Measurements from ENCODE around the gene WSCD2. TPM values are rescaled to one million over a fixed set of nuclear protein-coding genes. Genes with fewer than 3 reads are reported as not detected.

Gene WSCD2
- total and polyA plus RNA-seq, 3 donors from 2014 or later: 0.50 to 1.7 (median 0.94) TPM

GRCh38 chr12:108238474-108238873 is 109.4 kb downstream of the WSCD2 start:
- 90 to 95% methylated on average over 3 of the region's 3 CpGs for WGBS, 2 donors
- TF ChIP-seq, protein P1, sequence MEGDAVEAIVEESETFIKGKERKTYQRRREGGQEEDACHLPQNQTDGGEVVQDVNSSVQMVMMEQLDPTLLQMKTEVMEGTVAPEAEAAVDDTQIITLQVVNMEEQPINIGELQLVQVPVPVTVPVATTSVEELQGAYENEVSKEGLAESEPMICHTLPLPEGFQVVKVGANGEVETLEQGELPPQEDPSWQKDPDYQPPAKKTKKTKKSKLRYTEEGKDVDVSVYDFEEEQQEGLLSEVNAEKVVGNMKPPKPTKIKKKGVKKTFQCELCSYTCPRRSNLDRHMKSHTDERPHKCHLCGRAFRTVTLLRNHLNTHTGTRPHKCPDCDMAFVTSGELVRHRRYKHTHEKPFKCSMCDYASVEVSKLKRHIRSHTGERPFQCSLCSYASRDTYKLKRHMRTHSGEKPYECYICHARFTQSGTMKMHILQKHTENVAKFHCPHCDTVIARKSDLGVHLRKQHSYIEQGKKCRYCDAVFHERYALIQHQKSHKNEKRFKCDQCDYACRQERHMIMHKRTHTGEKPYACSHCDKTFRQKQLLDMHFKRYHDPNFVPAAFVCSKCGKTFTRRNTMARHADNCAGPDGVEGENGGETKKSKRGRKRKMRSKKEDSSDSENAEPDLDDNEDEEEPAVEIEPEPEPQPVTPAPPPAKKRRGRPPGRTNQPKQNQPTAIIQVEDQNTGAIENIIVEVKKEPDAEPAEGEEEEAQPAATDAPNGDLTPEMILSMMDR (IDR thresholded peaks at IDR 0.05): no peak
- no peak for TF ChIP-seq POLR2A (IDR thresholded peaks at IDR 0.05)
- Histone ChIP-seq H3K27ac (no peak overlapping the region), H3K4me3 (no peak overlapping the region), H3K9me3 (no peaks in the 10 kb centered on the region), H3K4me1 (no peaks in the 10 kb centered on the region), H3K27me3 (no peaks in the 10 kb centered on the region), H3K36me3 (ENCODE audit: low read depth, missing control alignments) (no peaks in the 10 kb centered on the region)
- no peak for DNase-seq
- intact Hi-C loops (cut with DNase I; ENCODE audit: low total_unique reads): no loop called here

DNA sequence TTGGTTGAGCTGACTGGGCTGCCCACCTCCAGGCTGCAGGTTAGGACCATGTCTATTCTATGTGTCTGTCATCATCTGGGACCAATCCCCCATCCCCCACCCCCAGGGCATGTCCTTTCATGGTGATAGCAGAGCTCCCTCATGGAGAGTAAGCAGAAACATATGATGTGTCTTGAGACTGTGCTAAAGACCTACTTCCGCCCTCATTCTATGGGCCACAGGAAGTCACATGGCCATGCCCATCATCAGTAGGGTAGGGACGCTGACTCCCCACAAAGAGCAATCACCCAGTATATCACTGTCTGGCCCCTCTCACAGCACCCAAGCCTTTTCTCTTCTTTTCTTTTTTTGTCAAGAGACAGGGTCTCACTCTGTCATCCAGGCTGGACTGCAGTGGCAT is 110.3 kb downstream of the WSCD2 start:
- WGBS, 2 donors: 87 to 90% methylated on average over 2 of the region's 2 CpGs

GRCh38 chr12:108240027-108240785 is 111.1 kb downstream of the WSCD2 start:
- Histone ChIP-seq H3K27ac (no peak overlapping the region), H3K27me3 (no peaks in the 10 kb centered on the region), H3K4me3 (peak overlapping the region; percentile 40 to 51), H3K9me3 (no peaks in the 10 kb centered on the region), H3K36me3 (ENCODE audit: low read depth, missing control alignments) (no peaks in the 10 kb centered on the region), H3K4me1 (no peaks in the 10 kb centered on the region)
- intact Hi-C loops (cut with DNase I; ENCODE audit: low total_unique reads): no loop called here
- TF ChIP-seq, protein P1 (IDR thresholded peaks at IDR 0.05): no peak
- TF ChIP-seq POLR2A (IDR thresholded peaks at IDR 0.05): no peak
- peak; percentile 61 for DNase-seq
- WGBS, 2 donors: 35 to 66% methylated on average over 8 to 32 of the region's 34 CpGs

More for the DNA sequence above, 110.3 kb downstream of the WSCD2 start:
- H3K27ac ChIP-seq: no peak overlapping the region
- TF ChIP-seq, protein P1 (IDR thresholded peaks at IDR 0.05): no peak
- no peak for TF ChIP-seq POLR2A (IDR thresholded peaks at IDR 0.05)
- intact Hi-C loops (cut with DNase I; ENCODE audit: low total_unique reads): no loop called here
- no peaks in the 10 kb centered on the region for H3K27me3 ChIP-seq
- DNase-seq: no peak
- no peaks in the 10 kb centered on the region for H3K9me3 ChIP-seq
- H3K4me3 ChIP-seq: no peak overlapping the region
- H3K4me1 ChIP-seq: no peaks in the 10 kb centered on the region
- H3K36me3 ChIP-seq (ENCODE audit: low read depth, missing control alignments): no peaks in the 10 kb centered on the region

GRCh38 chr12:108240928-108241327 is 111.8 kb downstream of the WSCD2 start:
- no peak for TF ChIP-seq POLR2A (IDR thresholded peaks at IDR 0.05)
- TF ChIP-seq, protein P1 (IDR thresholded peaks at IDR 0.05): no peak
- 80 to 89% methylated on average over 4 of the region's 4 CpGs for WGBS, 2 donors
- no peak overlapping the region for H3K27ac ChIP-seq
- intact Hi-C loops (cut with DNase I; ENCODE audit: low total_unique reads): no loop called here
- H3K27me3 ChIP-seq: no peaks in the 10 kb centered on the region
- no peak for DNase-seq
- no peaks in the 10 kb centered on the region for H3K36me3 ChIP-seq (ENCODE audit: low read depth, missing control alignments)
- no peaks in the 10 kb centered on the region for H3K9me3 ChIP-seq
- peak overlapping the region in 1 of 2 donors; percentile 51 for H3K4me3 ChIP-seq
- no peaks in the 10 kb centered on the region for H3K4me1 ChIP-seq
